H9 (cell line): ENCODE results near the gene ARHGAP15. TPM values are rescaled to one million over a fixed set of nuclear protein-coding genes. Genes with fewer than 3 reads are reported as not detected.

Experiments
- DNase-seq: peaks from one replicate; pipeline ENCODE4 v3.0.0-alpha.2; 2017
- H2AFZ ChIP-seq: one replicate; pipeline ENCODE4 v1.6.1; 2013; ENCODE audit warnings: mild to moderate bottlenecking, low read length, control low read depth, moderate library complexity
- H2AK5ac ChIP-seq: 2 replicates; pipeline ENCODE4 v1.6.1; 2013; ENCODE audit warnings: low read length, control low read depth, mixed read lengths; ENCODE audit not compliant: insufficient read length
- H2BK120ac ChIP-seq: one replicate; pipeline ENCODE4 v1.6.1; 2013; ENCODE audit warnings: low read depth, mild to moderate bottlenecking, low read length, control low read depth, inconsistent platforms; ENCODE audit not compliant: poor library complexity, severe bottlenecking
- H2BK12ac ChIP-seq: 2 replicates; pipeline ENCODE4 v1.6.1; 2013; ENCODE audit warnings: low read length, control low read depth, mixed read lengths, low read depth; ENCODE audit not compliant: insufficient read length
- H2BK15ac ChIP-seq: 2 replicates; pipeline ENCODE4 v1.6.1; 2013; ENCODE audit warnings: low read depth, low read length, control low read depth
- H2BK20ac ChIP-seq: one replicate; pipeline ENCODE4 v1.6.1; 2013; ENCODE audit warnings: low read depth, mild to moderate bottlenecking, low read length, control low read depth, inconsistent platforms; ENCODE audit not compliant: poor library complexity, severe bottlenecking
- H2BK5ac ChIP-seq: 2 replicates; pipeline ENCODE4 v1.6.1; 2013; ENCODE audit warnings: low read length, control low read depth, mixed read lengths; ENCODE audit not compliant: insufficient read length
- H3K14ac ChIP-seq: 2 replicates; pipeline ENCODE4 v1.6.1; 2013; ENCODE audit warnings: low read length, control low read depth; ENCODE audit not compliant: insufficient read depth
- H3K18ac ChIP-seq: 2 replicates; pipeline ENCODE4 v1.6.1; 2013; ENCODE audit warnings: low read depth, mild to moderate bottlenecking, mixed read lengths, low read length, control low read depth; ENCODE audit not compliant: insufficient read length
- H3K23ac ChIP-seq: 2 replicates; pipeline ENCODE4 v1.6.1; 2013; ENCODE audit warnings: low read length, control low read depth, mixed read lengths, low read depth; ENCODE audit not compliant: insufficient read length
- H3K23me2 ChIP-seq: 2 replicates; pipeline ENCODE4 v1.6.1; 2013; ENCODE audit warnings: low read depth, mild to moderate bottlenecking, mixed read lengths, low read length, control low read depth; ENCODE audit not compliant: insufficient read length, poor library complexity, severe bottlenecking
- H3K27ac ChIP-seq: 2 replicates; pipeline ENCODE4 v1.5.1; 2013; ENCODE audit warnings: low read length, control low read depth, mixed read lengths, low read depth; ENCODE audit not compliant: insufficient read length
- H3K27me3 ChIP-seq: 2 replicates; pipeline ENCODE4 v1.6.1; 2013; ENCODE audit warnings: low read length, control low read depth, inconsistent platforms; ENCODE audit not compliant: insufficient read depth
- H3K4ac ChIP-seq: 2 replicates; pipeline ENCODE4 v1.6.1; 2013; ENCODE audit warnings: low read depth, mild to moderate bottlenecking, control low read depth, inconsistent platforms, low read length, moderate library complexity
- H3K4me1 ChIP-seq: 2 replicates; pipeline ENCODE4 v1.6.1; 2013; ENCODE audit warnings: low read length, control low read depth, inconsistent platforms; ENCODE audit not compliant: insufficient read depth
- H3K4me2 ChIP-seq: 2 replicates; pipeline ENCODE4 v1.6.1; 2013; ENCODE audit warnings: low read length, control low read depth, mixed read lengths; ENCODE audit not compliant: insufficient read length, insufficient read depth
- H3K56ac ChIP-seq: 2 replicates; pipeline ENCODE4 v1.6.1; 2013; ENCODE audit warnings: low read depth, mild to moderate bottlenecking, mixed read lengths, low read length, control low read depth; ENCODE audit not compliant: insufficient read length
- H3K79me1 ChIP-seq: 2 replicates; pipeline ENCODE4 v1.6.1; 2013; ENCODE audit warnings: low read depth, mild to moderate bottlenecking, moderate library complexity, low read length, control low read depth, inconsistent platforms; ENCODE audit not compliant: insufficient read depth, poor library complexity, severe bottlenecking
- H3K79me2 ChIP-seq: 2 replicates; pipeline ENCODE4 v1.6.1; 2013; ENCODE audit warnings: low read length, control low read depth, inconsistent platforms; ENCODE audit not compliant: insufficient read depth
- H3K9ac ChIP-seq: 2 replicates; pipeline ENCODE4 v1.6.1; 2013; ENCODE audit warnings: low read length, control low read depth, mixed read lengths; ENCODE audit not compliant: insufficient read length; ENCODE audit errors: extremely low read depth
- H3K9me3 ChIP-seq: one replicate; pipeline ENCODE4 v1.6.1; 2013; ENCODE audit warnings: low read depth, low read length, inconsistent platforms; ENCODE audit not compliant: control insufficient read depth
- H3T11ph ChIP-seq: one replicate; pipeline ENCODE4 v1.6.1; 2013; ENCODE audit warnings: mild to moderate bottlenecking, low read length, control low read depth, inconsistent platforms
- H4K20me1 ChIP-seq: one replicate; pipeline ENCODE4 v1.6.1; 2013; ENCODE audit not compliant: control insufficient read depth, insufficient read length, insufficient read depth
- H4K5ac ChIP-seq: 2 replicates; pipeline ENCODE4 v1.6.1; 2013; ENCODE audit warnings: low read depth, mild to moderate bottlenecking, mixed read lengths, low read length, control low read depth; ENCODE audit not compliant: insufficient read length
- H4K8ac ChIP-seq: replicated peaks from 2 replicates; pipeline ENCODE4 v1.6.1; 2013; ENCODE audit warnings: low read length, control low read depth, mixed read lengths, low read depth; ENCODE audit not compliant: insufficient read length
- H4K91ac ChIP-seq: 2 replicates; pipeline ENCODE4 v1.6.1; 2013; ENCODE audit warnings: low read depth, mild to moderate bottlenecking, moderate library complexity, mixed read lengths, low read length, control low read depth; ENCODE audit not compliant: insufficient read length
- H3K27ac Mint-ChIP-seq, 3 experiments: 2 replicates in 2 of 3; 3 replicates in 1 of 3; pipeline ENCODE4 v1.8.0; 2020 to 2021; ENCODE audit warnings: mixed read lengths in 3 of 3, mild to moderate bottlenecking in 1 of 3, moderate library complexity in 1 of 3
- H3K27me3 Mint-ChIP-seq: 2 replicates; pipeline ENCODE4 v1.8.0; 2021; ENCODE audit warnings: low read depth, mild to moderate bottlenecking, moderate library complexity, mixed read lengths
- H3K36me3 Mint-ChIP-seq, 3 experiments: 2 replicates in 2 of 3; 3 replicates in 1 of 3; pipeline ENCODE4 v1.8.0; 2020 to 2021; ENCODE audit warnings: low read depth in 3 of 3, mixed read lengths in 3 of 3; ENCODE audit not compliant: insufficient read depth in 1 of 3
- H3K4me1 Mint-ChIP-seq, 2 experiments: 2 replicates each; pipeline ENCODE4 v1.8.0; 2020; ENCODE audit warnings: mixed read lengths in 2 of 2
- H3K4me3 Mint-ChIP-seq, 2 experiments: 2 replicates in 1 of 2; 3 replicates in 1 of 2; pipeline ENCODE4 v1.8.0; 2020 to 2021; ENCODE audit warnings: mild to moderate bottlenecking in 2 of 2, mixed read lengths in 2 of 2, moderate library complexity in 1 of 2
- H3K9me3 Mint-ChIP-seq, 2 experiments: 2 replicates in 1 of 2; 3 replicates in 1 of 2; pipeline ENCODE4 v1.8.0; 2020; ENCODE audit warnings: mild to moderate bottlenecking in 2 of 2, mixed read lengths in 2 of 2, moderate library complexity in 1 of 2
- WGBS: extraction: QIAGEN DNeasy Blood & Tissue Kit; methylation state at CpG from one replicate; pipeline ENCODE4 v1.1.7; 2013; ENCODE audit warnings: missing lambda C conversion rate, low lambda C conversion rate, mixed read lengths; ENCODE audit not compliant: insufficient read length; ENCODE audit errors: extremely low coverage; 5-methylcytosine and 5-hydroxymethylcytosine counted together
- total RNA-seq: library from RNA; stranded (reverse); gene quantifications from 2 replicates; pipeline ENCODE4 v1.2.1, GENCODE V29; 2021
- TF ChIP-seq, protein P1 (sequence below): fragments of 200-600 bp; sonication (generic); conservative IDR thresholded peaks from 3 replicates; pipeline ENCODE4 v1.8.0; 2021; ENCODE audit warnings: antibody characterized with exemption, mild to moderate bottlenecking

Gene ARHGAP15
- total RNA-seq, 1 experiment from 2014 or later = not detected

DNA sequence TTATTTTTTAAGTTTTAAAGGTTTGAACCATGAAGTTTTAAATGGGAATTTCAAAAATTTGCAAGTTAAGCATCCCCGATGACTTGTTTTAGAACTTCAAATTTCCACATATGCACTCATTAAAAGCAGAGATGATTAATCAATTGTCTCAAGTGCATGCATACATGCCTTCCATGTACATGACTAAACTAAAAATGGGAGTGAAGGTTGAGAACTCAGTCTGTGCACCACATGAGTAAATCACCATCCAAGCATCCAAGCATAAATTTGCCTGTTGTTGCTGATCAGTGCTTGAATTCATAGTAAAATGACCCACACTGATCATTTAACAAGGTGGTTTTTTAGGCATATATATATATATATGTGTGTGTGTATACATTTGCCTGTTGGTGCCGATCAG is 249.8 kb downstream of the ARHGAP15 start:
- Histone ChIP-seq H3K23me2 (no peaks in the 10 kb centered on the region), H3K9me3 (no peaks in the 10 kb centered on the region), H3K79me2 (no peaks in the 10 kb centered on the region), H2BK20ac (no peak overlapping the region), H3K14ac (no peak overlapping the region), H3K27ac (no peak overlapping the region), H3K4me2 (no peak overlapping the region), H4K5ac (no peak overlapping the region), H2BK120ac (no peak overlapping the region), H3K4me1 (no peaks in the 10 kb centered on the region), H2BK15ac (no peak overlapping the region), H3T11ph (no peak overlapping the region), H3K56ac (no peak overlapping the region), H2BK12ac (no peak overlapping the region), H2AFZ (no peak overlapping the region), H4K8ac (no peak overlapping the region), H3K4ac (no peak overlapping the region), H3K79me1 (no peaks in the 10 kb centered on the region), H3K23ac (no peak overlapping the region), H2AK5ac (no peak overlapping the region), H3K18ac (no peak overlapping the region), H4K20me1 (no peaks in the 10 kb centered on the region), H3K9ac (no peak overlapping the region), H2BK5ac (no peak overlapping the region), H4K91ac (no peak overlapping the region), H3K27me3 (no peaks in the 10 kb centered on the region)
- Mint-ChIP-seq H3K36me3 (no peaks in the 10 kb centered on the region), H3K27ac (no peak overlapping the region), H3K27me3 (no peaks in the 10 kb centered on the region), H3K4me1 (no peaks in the 10 kb centered on the region), H3K4me3 (no peak overlapping the region), H3K9me3 (no peaks in the 10 kb centered on the region)
- WGBS = no CpG with 5 or more reads among the region's 2 CpGs
- TF ChIP-seq, protein P1, sequence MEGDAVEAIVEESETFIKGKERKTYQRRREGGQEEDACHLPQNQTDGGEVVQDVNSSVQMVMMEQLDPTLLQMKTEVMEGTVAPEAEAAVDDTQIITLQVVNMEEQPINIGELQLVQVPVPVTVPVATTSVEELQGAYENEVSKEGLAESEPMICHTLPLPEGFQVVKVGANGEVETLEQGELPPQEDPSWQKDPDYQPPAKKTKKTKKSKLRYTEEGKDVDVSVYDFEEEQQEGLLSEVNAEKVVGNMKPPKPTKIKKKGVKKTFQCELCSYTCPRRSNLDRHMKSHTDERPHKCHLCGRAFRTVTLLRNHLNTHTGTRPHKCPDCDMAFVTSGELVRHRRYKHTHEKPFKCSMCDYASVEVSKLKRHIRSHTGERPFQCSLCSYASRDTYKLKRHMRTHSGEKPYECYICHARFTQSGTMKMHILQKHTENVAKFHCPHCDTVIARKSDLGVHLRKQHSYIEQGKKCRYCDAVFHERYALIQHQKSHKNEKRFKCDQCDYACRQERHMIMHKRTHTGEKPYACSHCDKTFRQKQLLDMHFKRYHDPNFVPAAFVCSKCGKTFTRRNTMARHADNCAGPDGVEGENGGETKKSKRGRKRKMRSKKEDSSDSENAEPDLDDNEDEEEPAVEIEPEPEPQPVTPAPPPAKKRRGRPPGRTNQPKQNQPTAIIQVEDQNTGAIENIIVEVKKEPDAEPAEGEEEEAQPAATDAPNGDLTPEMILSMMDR = no peak
- DNase-seq = no peak
